Memory B cell (primary cell): ENCODE data around the gene SIGLEC6.

Experiments used
- ATAC-seq: fragments of 150-1000 bp; cut with Tn5 transposase; 2 replicates; pipeline ENCODE4 v1.10.0; 2021; ENCODE audit warnings: low read depth, mild to moderate bottlenecking, moderate library complexity
- DNase-seq, 2 donors: peaks; one replicate each; pipeline ENCODE4 v3.0.0; 2022; ENCODE audit warnings: low spot score in 2 of 2
- H3K27ac Mint-ChIP-seq: one replicate; pipeline ENCODE4 v1.8.0; 2022; ENCODE audit warnings: mild to moderate bottlenecking, moderate library complexity, mixed read lengths
- H3K27me3 Mint-ChIP-seq: one replicate; pipeline ENCODE4 v1.8.0; 2022; ENCODE audit warnings: mixed read lengths
- H3K36me3 Mint-ChIP-seq: one replicate; pipeline ENCODE4 v1.8.0; 2022; ENCODE audit warnings: mild to moderate bottlenecking, mixed read lengths
- H3K4me1 Mint-ChIP-seq: one replicate; pipeline ENCODE4 v1.8.0; 2022; ENCODE audit warnings: mixed read lengths
- H3K4me3 Mint-ChIP-seq: one replicate; pipeline ENCODE4 v1.8.0; 2022; ENCODE audit warnings: mild to moderate bottlenecking, moderate library complexity, mixed read lengths
- H3K9me3 Mint-ChIP-seq: one replicate; pipeline ENCODE4 v1.8.0; 2022; ENCODE audit warnings: mixed read lengths

Gene SIGLEC6

DNA sequence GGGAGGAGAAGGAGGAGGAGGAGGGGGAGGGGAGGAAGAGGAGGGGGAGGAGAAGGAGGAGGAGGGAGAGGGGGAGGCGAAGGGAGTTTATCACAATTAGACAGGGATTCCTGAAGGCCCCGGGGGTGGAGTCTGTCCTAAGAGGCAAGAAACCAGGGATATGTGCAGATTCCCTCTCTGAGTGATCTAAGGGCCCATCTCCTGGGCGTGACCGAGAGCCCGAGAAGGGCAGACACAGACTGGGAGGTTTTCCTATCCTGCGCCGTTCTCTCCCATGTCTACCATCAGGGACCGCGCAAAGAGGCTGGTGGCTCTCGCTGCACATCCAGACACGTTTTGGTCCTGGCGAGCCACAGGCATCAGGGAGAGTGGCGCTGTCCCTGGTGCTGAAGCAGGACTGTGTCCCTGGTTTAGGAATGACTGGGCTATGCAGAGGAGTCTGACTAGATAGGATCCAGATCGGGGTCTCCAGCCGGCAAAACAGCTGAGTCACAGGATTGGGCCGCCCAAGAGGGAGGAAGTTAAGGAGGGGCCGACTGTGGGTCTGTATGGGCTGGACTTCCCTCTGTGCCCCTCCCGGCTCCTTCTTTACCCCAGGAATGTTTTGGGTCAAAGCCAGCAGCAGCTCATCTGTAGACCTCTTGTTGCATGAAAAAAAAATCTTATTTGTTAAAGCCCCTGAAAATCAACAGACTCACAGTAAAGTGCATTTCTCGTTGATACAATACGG lies 21.7 kb upstream of the SIGLEC6 start:
- Mint-ChIP-seq H3K4me3 (peak overlapping the region; percentile 97), H3K27ac (peak overlapping the region; percentile 86), H3K36me3 (peaks cover 43% of the 10 kb centered on the region), H3K27me3 (no peaks in the 10 kb centered on the region), H3K4me1 (peaks cover 42% of the 10 kb centered on the region), H3K9me3 (no peaks in the 10 kb centered on the region)
- DNase-seq (peak; percentile 29 to 62), ATAC-seq (no peak)

DNA sequence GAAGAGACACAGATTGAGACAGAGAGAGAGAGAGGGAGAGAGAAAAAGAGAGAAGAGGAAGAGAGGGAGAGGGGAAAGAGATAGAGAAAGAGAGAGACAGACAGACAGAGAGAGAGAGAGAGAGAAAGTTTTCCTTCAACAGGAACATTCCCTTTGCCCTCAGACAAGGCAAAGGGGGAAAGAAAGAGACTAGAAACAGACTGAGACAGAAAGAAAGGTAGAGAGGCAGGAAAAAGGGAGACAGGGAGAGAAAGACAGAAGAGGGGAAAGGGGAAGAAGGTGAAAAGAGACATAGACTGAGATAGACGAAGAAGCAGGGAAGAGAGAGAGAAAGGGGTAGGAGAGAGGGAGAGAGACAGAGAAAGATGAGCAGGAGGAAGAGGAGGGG lies 21.1 kb upstream of the SIGLEC6 start:
- H3K27ac Mint-ChIP-seq, result peak overlapping the region; percentile 86
- H3K36me3 Mint-ChIP-seq, result peaks cover 43% of the 10 kb centered on the region
- H3K4me1 Mint-ChIP-seq, result peaks cover 48% of the 10 kb centered on the region
- no peaks in the 10 kb centered on the region for H3K9me3 Mint-ChIP-seq
- peak overlapping the region; percentile 97 for H3K4me3 Mint-ChIP-seq
- DNase-seq (no peak), ATAC-seq (no peak)
- H3K27me3 Mint-ChIP-seq, result no peaks in the 10 kb centered on the region

DNA sequence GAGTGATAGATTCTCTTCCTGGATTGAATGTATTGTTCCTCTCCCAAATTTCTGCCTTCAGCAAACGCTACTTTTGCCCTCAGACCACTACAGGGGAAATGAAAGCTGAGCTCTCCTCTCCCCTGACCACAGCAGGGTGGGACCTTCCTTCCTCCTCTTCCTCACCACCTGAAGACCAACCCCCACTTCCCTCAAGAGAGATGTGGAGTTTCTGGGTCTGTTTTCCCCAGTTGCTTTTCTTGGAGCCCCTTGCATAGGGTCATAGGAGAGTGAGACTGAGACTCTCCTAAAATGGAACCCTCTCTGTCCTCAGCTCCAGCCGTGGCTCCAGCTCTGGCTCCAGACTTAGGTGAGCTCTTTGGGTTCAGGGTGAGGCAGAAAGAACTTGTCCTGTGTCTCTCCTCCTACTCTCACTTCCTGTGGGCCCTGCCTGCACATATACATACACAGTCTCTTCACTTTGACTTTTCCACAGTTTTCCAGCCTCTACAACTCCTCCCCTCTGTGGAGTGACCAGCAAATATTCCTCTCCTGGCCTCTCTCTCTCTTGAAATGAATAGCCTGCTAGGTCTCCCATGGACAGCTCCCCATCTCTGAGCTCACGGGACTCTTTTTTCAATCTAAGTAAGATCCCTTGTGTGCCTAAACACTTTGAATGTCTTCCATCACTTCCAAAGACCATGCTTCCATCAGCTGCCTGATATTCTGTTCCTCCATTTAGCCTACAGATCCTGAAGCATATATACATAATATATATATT lies 20.4 kb upstream of the SIGLEC6 start:
- ATAC-seq (peak; percentile 61), DNase-seq (no peak)
- peaks cover 54% of the 10 kb centered on the region for H3K4me1 Mint-ChIP-seq
- H3K9me3 Mint-ChIP-seq, result no peaks in the 10 kb centered on the region
- H3K36me3 Mint-ChIP-seq, result peaks cover 41% of the 10 kb centered on the region
- no peaks in the 10 kb centered on the region for H3K27me3 Mint-ChIP-seq
- H3K4me3 Mint-ChIP-seq, result peak overlapping the region; percentile 97
- H3K27ac Mint-ChIP-seq, result peak overlapping the region; percentile 86

DNA sequence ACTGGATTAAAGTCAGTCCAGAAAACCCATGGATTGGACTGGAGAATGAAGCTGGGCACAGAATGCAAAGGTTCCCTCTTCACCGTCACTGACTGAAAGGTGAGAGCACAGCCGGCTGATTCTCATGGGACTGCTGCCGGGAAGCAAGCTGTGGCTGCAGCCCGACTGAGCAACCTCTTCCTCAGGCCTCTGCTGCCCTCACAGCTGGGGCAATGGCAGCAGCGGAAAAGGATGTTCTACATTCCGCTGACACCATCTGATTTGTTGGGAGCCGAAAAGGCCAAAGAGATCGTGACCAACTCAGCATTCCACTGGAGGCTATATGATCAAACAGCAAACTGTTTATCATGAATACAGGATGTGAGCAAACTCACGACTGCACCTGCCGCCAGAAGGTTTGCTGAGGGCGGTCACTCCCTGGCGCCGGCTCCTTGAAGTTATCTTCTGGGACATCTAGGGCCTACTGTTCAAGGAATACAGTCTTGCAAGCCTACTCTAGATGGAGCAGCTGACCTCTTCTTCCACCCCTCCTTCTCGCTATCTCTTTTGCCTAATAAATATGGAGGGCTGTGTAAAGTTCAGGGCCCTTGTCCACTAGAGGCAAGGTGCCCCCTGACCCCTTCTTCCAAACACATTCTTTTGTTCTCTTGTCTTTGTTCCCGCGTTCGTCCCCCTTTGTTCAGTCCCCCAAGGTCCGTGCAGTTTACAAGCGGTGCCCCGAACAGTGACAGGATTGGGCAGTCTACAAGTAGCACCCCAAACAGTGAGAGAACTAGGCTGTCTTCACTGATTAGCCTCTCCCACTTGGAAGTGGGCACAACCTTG lies 19.6 kb upstream of the SIGLEC6 start:
- DNase-seq (no peak), ATAC-seq (peak; percentile 33)
- H3K4me3 Mint-ChIP-seq, result peak overlapping the region; percentile 97
- no peaks in the 10 kb centered on the region for H3K9me3 Mint-ChIP-seq
- H3K36me3 Mint-ChIP-seq, result peaks cover 34% of the 10 kb centered on the region
- H3K4me1 Mint-ChIP-seq, result peaks cover 56% of the 10 kb centered on the region
- peak overlapping the region; percentile 86 for H3K27ac Mint-ChIP-seq
- no peaks in the 10 kb centered on the region for H3K27me3 Mint-ChIP-seq

DNA sequence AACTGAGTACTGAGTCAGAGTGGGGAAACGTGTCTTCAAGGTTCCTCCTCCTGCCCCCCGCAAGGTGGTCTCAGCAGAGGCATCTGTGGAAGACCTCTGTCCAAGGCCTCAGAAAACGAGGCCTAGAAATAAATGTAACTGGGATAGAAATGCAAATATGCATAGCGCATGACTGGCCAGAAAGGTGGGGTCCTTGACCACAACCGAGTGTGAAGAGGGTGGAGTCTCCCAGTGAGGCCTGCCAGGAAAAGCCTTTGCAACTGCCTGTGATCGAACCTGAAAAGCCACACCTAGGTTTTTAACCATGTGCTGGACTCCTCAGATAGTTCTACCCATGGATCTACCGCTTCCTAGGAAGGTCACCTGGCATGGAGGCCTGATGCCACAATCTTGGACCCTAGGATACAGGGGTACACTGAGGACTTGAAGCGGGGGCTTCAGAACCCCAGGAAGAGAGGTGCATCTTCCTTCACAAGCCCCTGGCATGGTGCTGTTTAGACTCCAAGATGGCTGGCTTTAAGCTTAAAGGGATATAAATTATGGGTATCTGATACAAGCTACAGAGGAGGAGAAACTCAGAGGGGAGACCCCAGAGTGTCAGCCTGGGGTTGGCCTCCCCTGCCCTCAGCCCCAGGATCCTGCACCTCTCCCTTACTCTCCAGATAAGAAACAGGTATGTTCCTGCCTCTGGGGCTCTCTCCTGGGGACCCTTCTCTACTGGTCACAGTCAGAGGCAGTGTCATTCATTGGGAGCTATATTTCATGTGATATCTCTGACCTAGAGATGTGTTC lies 18.3 kb upstream of the SIGLEC6 start:
- Mint-ChIP-seq H3K27ac (peak overlapping the region; percentile 86), H3K4me1 (peaks cover 62% of the 10 kb centered on the region), H3K36me3 (peaks cover 26% of the 10 kb centered on the region), H3K27me3 (no peaks in the 10 kb centered on the region), H3K9me3 (no peaks in the 10 kb centered on the region), H3K4me3 (peak overlapping the region; percentile 97)
- ATAC-seq (peak; percentile 47), DNase-seq (no peak)

DNA sequence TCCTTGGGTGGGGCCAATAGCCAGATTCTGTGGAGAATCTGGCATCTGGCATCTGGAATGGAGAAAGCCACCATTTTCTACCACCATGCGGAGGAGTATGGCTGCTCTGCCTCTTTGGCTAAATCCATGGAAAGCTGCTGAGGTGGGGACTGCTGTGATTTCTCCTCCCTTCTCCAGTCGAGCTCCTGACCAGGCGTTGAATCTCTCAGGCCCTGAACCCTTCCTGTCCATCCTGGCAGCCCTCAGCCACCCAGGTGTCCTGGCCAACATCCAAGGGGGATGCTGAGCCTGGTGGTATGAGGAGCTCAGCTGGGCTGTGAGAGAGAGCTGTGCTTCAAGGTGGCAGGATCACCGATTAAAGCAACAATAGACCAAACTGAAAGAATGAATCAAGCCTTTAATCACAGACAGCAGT lies 17.4 kb upstream of the SIGLEC6 start:
- no peak for ATAC-seq
- Mint-ChIP-seq H3K36me3 (peaks cover 21% of the 10 kb centered on the region), H3K4me3 (peak overlapping the region; percentile 97), H3K27me3 (no peaks in the 10 kb centered on the region), H3K9me3 (no peaks in the 10 kb centered on the region), H3K27ac (peak overlapping the region; percentile 86), H3K4me1 (peaks cover 61% of the 10 kb centered on the region)
- DNase-seq, result no peak

DNA sequence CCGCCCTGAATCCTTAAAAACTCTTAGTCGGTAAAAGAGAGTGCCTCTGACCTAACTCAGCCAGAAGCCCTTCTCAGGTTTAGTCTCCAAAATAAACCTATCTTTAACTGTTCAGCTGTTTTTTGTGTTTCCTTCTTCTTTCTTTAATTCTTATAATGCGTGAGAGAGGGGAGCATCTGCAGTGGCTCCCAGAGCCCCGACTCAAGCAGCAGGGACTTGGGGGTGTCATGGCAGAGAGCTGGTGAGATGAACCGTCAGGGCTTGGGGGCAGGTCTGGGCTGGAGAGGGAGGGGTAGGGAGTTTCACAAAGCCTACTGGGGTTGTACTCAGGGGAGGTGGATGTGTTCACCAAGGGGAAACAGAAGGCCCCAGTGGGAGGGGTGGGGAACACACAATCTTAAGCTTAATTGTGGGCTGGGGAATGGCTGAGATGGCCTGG lies 16.8 kb upstream of the SIGLEC6 start:
- no peaks in the 10 kb centered on the region for H3K27me3 Mint-ChIP-seq
- H3K36me3 Mint-ChIP-seq, result peaks cover 20% of the 10 kb centered on the region
- DNase-seq (no peak), ATAC-seq (no peak)
- H3K4me3 Mint-ChIP-seq, result peak overlapping the region; percentile 69
- peaks cover 62% of the 10 kb centered on the region for H3K4me1 Mint-ChIP-seq
- H3K27ac Mint-ChIP-seq, result peak overlapping the region; percentile 86
- no peaks in the 10 kb centered on the region for H3K9me3 Mint-ChIP-seq

DNA sequence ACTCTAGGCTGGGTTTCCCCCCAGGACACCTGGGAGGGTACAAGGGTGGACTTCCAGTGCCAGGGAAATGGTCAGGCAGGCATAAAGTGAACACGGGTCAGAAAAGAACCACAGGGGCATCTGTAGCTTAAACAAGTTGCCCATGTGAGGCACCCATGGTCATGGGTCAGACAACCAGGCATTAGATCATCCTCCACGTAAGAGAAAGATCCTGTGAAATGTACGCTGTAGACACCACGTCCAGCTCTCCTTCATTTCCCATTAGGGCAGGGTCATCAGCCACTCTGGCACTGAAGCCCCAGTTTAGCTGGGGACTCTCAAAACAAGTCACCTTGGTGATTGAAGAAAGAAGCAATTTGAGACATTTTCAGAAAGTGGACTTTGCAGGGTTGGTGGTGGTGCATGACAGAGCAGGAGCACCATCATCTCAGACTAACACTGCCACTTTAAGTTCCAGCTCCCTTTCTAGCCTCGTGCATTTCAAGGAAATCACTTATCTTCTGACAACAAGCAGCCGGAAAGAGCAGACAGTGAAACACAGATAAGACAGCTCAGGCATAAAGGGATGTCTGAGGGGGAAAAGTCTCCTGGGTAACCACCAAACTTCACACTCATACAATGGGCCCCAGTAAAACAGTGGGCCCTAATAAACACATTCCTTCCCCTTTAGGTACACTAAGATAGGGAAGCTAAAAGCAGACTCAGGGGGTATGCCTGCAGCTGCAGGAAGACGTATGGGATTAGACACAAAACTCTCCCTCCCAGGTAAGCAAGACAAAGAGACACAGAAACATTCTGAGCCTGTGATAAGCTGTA lies 16.1 kb upstream of the SIGLEC6 start:
- peaks cover 17% of the 10 kb centered on the region for H3K36me3 Mint-ChIP-seq
- no peaks in the 10 kb centered on the region for H3K9me3 Mint-ChIP-seq
- DNase-seq (no peak), ATAC-seq (no peak)
- H3K27me3 Mint-ChIP-seq, result no peaks in the 10 kb centered on the region
- H3K27ac Mint-ChIP-seq, result peak overlapping the region; percentile 86
- peaks cover 60% of the 10 kb centered on the region for H3K4me1 Mint-ChIP-seq
- H3K4me3 Mint-ChIP-seq, result peak overlapping the region; percentile 69

DNA sequence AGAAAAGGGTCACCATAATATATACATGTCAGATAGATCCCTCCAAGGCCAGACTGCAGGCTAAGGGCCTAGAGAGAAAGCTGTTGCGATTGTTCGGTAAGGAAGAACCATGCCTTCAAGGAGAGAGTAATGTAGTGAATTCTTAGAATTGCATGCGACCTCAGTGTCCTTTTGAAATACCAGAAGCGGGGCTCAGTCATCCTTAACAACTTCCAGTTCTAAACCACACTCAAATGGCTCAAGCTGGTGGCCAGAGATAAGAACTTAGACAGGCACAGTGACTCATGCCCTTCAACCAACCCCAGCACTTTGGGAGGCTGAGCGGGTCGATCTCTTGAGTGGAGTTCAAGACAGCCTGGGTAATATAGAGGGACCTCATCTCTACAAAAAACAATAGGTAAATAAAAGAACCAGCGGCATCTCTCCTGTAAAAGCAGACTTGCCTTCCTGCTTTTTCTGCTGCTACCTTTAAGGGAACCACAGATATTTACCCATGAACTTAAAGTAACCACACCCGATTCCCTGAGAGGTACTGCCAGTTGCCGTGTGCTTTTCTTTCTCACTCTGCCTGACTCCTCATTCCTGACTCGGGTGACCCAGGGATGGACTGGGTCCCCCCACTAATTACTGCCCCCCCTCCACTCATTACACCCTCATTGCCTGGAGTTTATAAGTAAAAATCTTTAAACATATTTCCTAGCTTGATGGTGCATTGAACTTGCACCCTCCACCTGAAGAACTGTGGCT lies 15.4 kb upstream of the SIGLEC6 start:
- no peak for DNase-seq
- peaks cover 10% of the 10 kb centered on the region for H3K36me3 Mint-ChIP-seq
- peak overlapping the region; percentile 86 for H3K27ac Mint-ChIP-seq
- H3K4me3 Mint-ChIP-seq, result peak overlapping the region; percentile 69
- H3K4me1 Mint-ChIP-seq, result peaks cover 62% of the 10 kb centered on the region
- H3K27me3 Mint-ChIP-seq, result no peaks in the 10 kb centered on the region
- no peak for ATAC-seq
- H3K9me3 Mint-ChIP-seq, result no peaks in the 10 kb centered on the region

DNA sequence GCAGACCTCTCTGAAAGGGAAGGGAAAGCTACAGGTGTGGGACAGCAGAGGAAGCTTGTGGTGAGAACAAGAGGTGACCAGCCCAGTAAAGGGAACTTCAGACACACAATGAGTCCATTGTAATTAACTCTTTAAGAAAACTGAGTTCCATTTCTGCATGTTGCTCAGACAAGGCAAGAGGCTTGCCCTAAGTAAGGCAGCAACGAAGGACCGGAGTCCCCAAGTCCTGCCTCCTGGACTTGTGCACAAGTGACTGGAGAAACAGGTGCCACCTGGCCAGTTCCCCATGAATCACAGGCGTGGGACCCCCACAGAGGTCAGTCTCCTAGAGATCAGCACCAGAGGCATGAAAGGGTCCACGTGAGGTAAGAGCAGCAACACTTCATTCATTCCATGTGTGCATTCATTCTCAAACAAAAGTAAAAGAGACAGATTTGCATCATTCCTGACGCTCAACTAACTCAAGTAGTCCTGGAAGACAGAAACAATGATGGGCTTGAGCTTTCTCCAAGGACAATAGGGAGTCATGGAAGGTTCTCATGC lies 14.7 kb upstream of the SIGLEC6 start:
- no peak for DNase-seq
- ATAC-seq, result no peak
- Mint-ChIP-seq H3K27ac (peak overlapping the region; percentile 86), H3K4me3 (peak overlapping the region; percentile 69), H3K9me3 (no peaks in the 10 kb centered on the region), H3K27me3 (no peaks in the 10 kb centered on the region), H3K36me3 (peaks cover 4% of the 10 kb centered on the region), H3K4me1 (peaks cover 65% of the 10 kb centered on the region)

DNA sequence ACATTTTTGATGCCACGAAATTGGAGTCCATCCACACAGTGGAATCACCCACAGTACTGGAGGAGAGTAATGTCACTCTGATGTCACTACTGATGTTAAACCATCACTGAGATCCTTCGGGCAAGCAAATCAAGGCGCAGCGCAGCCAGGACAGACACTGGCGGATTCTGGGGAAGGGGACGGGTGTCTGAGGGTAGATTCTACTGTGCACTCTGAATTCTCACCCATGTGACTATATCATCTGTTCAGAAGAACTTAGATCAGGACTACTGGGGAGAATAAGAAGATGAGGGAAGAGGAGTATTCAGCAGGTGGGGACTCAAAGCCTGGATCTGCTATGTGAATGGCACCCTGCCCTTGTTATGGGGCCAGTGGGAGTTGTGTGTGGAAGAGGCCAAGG lies 12.6 kb upstream of the SIGLEC6 start:
- Mint-ChIP-seq H3K36me3 (no peaks in the 10 kb centered on the region), H3K27me3 (no peaks in the 10 kb centered on the region), H3K27ac (no peak overlapping the region), H3K4me3 (no peak overlapping the region), H3K9me3 (no peaks in the 10 kb centered on the region), H3K4me1 (peaks cover 59% of the 10 kb centered on the region)
- ATAC-seq (no peak), DNase-seq (no peak)

DNA sequence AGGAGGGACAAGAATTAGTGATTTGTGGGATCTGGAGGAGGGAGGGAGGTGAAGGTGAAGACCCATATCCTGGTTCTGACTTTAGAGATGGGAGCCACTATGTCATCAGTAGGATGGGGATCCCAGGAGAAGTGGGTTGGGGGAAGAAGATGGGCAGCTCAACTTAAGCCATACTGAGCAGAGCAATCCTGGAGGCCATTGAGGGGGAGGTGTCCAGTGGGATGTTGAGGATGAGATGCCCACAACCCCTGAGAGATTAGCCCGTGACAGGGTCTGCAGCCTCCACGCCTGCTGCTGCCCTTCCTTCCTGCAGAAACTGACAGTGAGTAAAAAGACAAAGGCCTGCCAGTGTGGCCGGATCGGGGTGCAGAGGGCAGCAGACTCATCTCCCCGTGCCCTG lies 11.2 kb upstream of the SIGLEC6 start:
- no peak overlapping the region for H3K4me3 Mint-ChIP-seq
- DNase-seq (no peak), ATAC-seq (no peak)
- H3K27me3 Mint-ChIP-seq, result no peaks in the 10 kb centered on the region
- peak overlapping the region; percentile 17 for H3K27ac Mint-ChIP-seq
- H3K36me3 Mint-ChIP-seq, result no peaks in the 10 kb centered on the region
- no peaks in the 10 kb centered on the region for H3K9me3 Mint-ChIP-seq
- peaks cover 54% of the 10 kb centered on the region for H3K4me1 Mint-ChIP-seq
